GM23338 (cell line): ENCODE results near the gene SPATA9.

Experiments used
- CREB1 ChIP-seq: fragments of 250-450 bp; sonication (Bioruptor Pico); IDR thresholded peaks from 2 replicates; pipeline ENCODE4 v1.5.0; 2020; ENCODE audit warnings: low read depth, mild to moderate bottlenecking, moderate library complexity
- CTCF ChIP-seq, 2 experiments: fragments of 200-600 bp in 1 of 2; sonication (generic) in 1 of 2; conservative IDR thresholded peaks; 2 replicates each; pipeline versions ENCODE4 v1.5.1 to v1.6.1; 2016 to 2017; ENCODE audit warnings: antibody characterized with exemption in 2 of 2, low read depth in 2 of 2, mild to moderate bottlenecking in 2 of 2, moderate library complexity in 1 of 2
- ETS1 ChIP-seq: IDR thresholded peaks from 2 replicates; pipeline ENCODE4 v1.6.1; 2016; ENCODE audit warnings: antibody characterized with exemption

GRCh38 chr5:95701074-95701473 is 18.3 kb upstream of the SPATA9 start:
- TF ChIP-seq CTCF (conservative IDR thresholded peaks at IDR 0.05; ENCODE audit: low read depth in 2 of 2) (no peak), CREB1 (CRISPR knock-in tag) (no peak), ETS1 (no peak)
